ENCODE data around the gene DAO.

The DAO gene

GRCh38 chr12:108833757-108834472, 46.0 kb upstream of the DAO start:
- H3K79me1 ChIP-seq (ENCODE audit: low read length): peaks cover 2% of the 10 kb centered on the region
- WGBS (ENCODE audit: extremely low coverage, insufficient coverage, low lambda C conversion rate): no CpG with 5 or more reads among the region's 12 CpGs
- no peak overlapping the region for H4K5ac ChIP-seq (ENCODE audit: low read length)
- H2BK5ac ChIP-seq (ENCODE audit: low read length): no peak overlapping the region
- DNase-seq: no peak
- no peak overlapping the region for H3K4me3 ChIP-seq (ENCODE audit: low read length)
- no peak overlapping the region for H3K27ac ChIP-seq (ENCODE audit: low read depth, low read length)
- H3K9ac ChIP-seq (ENCODE audit: low read length): no peak overlapping the region
- no peaks in the 10 kb centered on the region for H3K79me2 ChIP-seq (ENCODE audit: control insufficient read depth, insufficient read depth, low read length)
- H3K18ac ChIP-seq (ENCODE audit: low read length): no peak overlapping the region
- H2AK5ac ChIP-seq (ENCODE audit: low read length): no peak overlapping the region
- peaks cover 2% of the 10 kb centered on the region for H3K4me1 ChIP-seq (ENCODE audit: control insufficient read depth, low read depth, low read length)
- H3K36me3 ChIP-seq (ENCODE audit: control insufficient read depth, insufficient read depth, low read length): no peaks in the 10 kb centered on the region
- no peak overlapping the region for H3K4ac ChIP-seq (ENCODE audit: low read depth, low read length)
- no peak overlapping the region for H2BK15ac ChIP-seq (replicated peaks; ENCODE audit: low read depth)
- no peak overlapping the region for H3K56ac ChIP-seq (ENCODE audit: low read length)
- H3K27me3 ChIP-seq (ENCODE audit: insufficient read depth, low read length, poor library complexity): no peaks in the 10 kb centered on the region
- no peak overlapping the region for H3K4me2 ChIP-seq (ENCODE audit: low read length)
- H3K23ac ChIP-seq (ENCODE audit: low read length): no peak overlapping the region
- no peak overlapping the region for H4K8ac ChIP-seq (ENCODE audit: low read depth, low read length)
- H2BK120ac ChIP-seq (ENCODE audit: low read depth, low read length): no peak overlapping the region

- Histone ChIP-seq H3K27ac (ENCODE audit: low read depth, low read length) (no peak overlapping the region), H2BK120ac (ENCODE audit: low read depth, low read length) (no peak overlapping the region), H3K36me3 (ENCODE audit: control insufficient read depth, insufficient read depth, low read length) (no peaks in the 10 kb centered on the region), H3K4me1 (ENCODE audit: control insufficient read depth, low read depth, low read length) (peaks cover 2% of the 10 kb centered on the region), H3K79me1 (ENCODE audit: low read length) (peaks cover 2% of the 10 kb centered on the region), H3K4me3 (ENCODE audit: low read length) (no peak overlapping the region), H2BK15ac (replicated peaks; ENCODE audit: low read depth) (no peak overlapping the region), H3K4me2 (ENCODE audit: low read length) (no peak overlapping the region), H2BK5ac (ENCODE audit: low read length) (no peak overlapping the region), H3K56ac (ENCODE audit: low read length) (no peak overlapping the region), H4K5ac (ENCODE audit: low read length) (no peak overlapping the region), H3K23ac (ENCODE audit: low read length) (no peak overlapping the region), H3K9ac (ENCODE audit: low read length) (no peak overlapping the region), H3K18ac (ENCODE audit: low read length) (no peak overlapping the region), H3K27me3 (ENCODE audit: insufficient read depth, low read length, poor library complexity) (no peaks in the 10 kb centered on the region), H4K8ac (ENCODE audit: low read depth, low read length) (no peak overlapping the region), H2AK5ac (ENCODE audit: low read length) (no peak overlapping the region), H3K79me2 (ENCODE audit: control insufficient read depth, insufficient read depth, low read length) (no peaks in the 10 kb centered on the region), H3K4ac (ENCODE audit: low read depth, low read length) (no peak overlapping the region)
- no peak for DNase-seq
- 100% methylated on average over 2 of the region's 7 CpGs for WGBS (ENCODE audit: extremely low coverage, insufficient coverage, low lambda C conversion rate)
Observed at GRCh38 chr12:108835860-108836634, 43.8 kb upstream of the DAO start.

GRCh38 chr12:108837239-108837638, 42.7 kb upstream of the DAO start:
- Histone ChIP-seq H3K4ac (ENCODE audit: low read depth, low read length) (no peak overlapping the region), H4K8ac (ENCODE audit: low read depth, low read length) (no peak overlapping the region), H4K5ac (ENCODE audit: low read length) (no peak overlapping the region), H3K79me2 (ENCODE audit: control insufficient read depth, insufficient read depth, low read length) (no peaks in the 10 kb centered on the region), H3K4me3 (ENCODE audit: low read length) (no peak overlapping the region), H3K79me1 (ENCODE audit: low read length) (peaks cover 2% of the 10 kb centered on the region), H3K4me1 (ENCODE audit: control insufficient read depth, low read depth, low read length) (peaks cover 2% of the 10 kb centered on the region), H3K23ac (ENCODE audit: low read length) (no peak overlapping the region), H3K36me3 (ENCODE audit: control insufficient read depth, insufficient read depth, low read length) (no peaks in the 10 kb centered on the region), H3K27ac (ENCODE audit: low read depth, low read length) (no peak overlapping the region), H3K4me2 (ENCODE audit: low read length) (no peak overlapping the region), H3K9ac (ENCODE audit: low read length) (no peak overlapping the region), H2BK15ac (replicated peaks; ENCODE audit: low read depth) (no peak overlapping the region), H3K27me3 (ENCODE audit: insufficient read depth, low read length, poor library complexity) (no peaks in the 10 kb centered on the region), H2AK5ac (ENCODE audit: low read length) (peak overlapping the region; percentile 52), H3K56ac (ENCODE audit: low read length) (peak overlapping the region; percentile 28), H2BK120ac (ENCODE audit: low read depth, low read length) (no peak overlapping the region), H2BK5ac (ENCODE audit: low read length) (no peak overlapping the region), H3K18ac (ENCODE audit: low read length) (no peak overlapping the region)
- DNase-seq: no peak
- 100% methylated on average over 3 of the region's 8 CpGs for WGBS (ENCODE audit: extremely low coverage, insufficient coverage, low lambda C conversion rate)

DNA sequence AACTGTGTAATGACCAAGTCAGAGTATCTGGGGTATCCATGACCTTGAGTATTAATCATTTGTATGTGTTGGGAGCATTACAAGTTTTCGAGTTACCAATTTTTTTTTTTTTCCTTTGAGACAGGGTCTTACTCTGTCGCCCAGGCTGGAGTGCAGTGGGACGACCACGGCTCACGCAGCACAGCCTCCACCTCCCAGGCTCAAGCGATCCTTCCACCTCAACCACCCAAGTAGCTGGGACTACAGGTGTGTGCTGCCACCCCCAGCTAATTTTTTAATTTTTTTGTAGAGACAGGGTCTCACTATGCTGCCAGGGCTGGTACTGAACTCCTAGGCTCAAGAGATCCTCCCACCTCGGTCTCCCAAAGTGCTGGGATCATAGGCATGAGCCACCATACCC, 42.2 kb upstream of the DAO start:
- Histone ChIP-seq H3K18ac (ENCODE audit: low read length) (peak overlapping the region; percentile 25), H3K27me3 (ENCODE audit: insufficient read depth, low read length, poor library complexity) (no peaks in the 10 kb centered on the region), H3K56ac (ENCODE audit: low read length) (no peak overlapping the region), H2AK5ac (ENCODE audit: low read length) (no peak overlapping the region), H3K79me1 (ENCODE audit: low read length) (peaks cover 2% of the 10 kb centered on the region), H2BK5ac (ENCODE audit: low read length) (no peak overlapping the region), H3K27ac (ENCODE audit: low read depth, low read length) (no peak overlapping the region), H4K8ac (ENCODE audit: low read depth, low read length) (no peak overlapping the region), H4K5ac (ENCODE audit: low read length) (no peak overlapping the region), H3K4me2 (ENCODE audit: low read length) (no peak overlapping the region), H3K4me3 (ENCODE audit: low read length) (no peak overlapping the region), H3K4ac (ENCODE audit: low read depth, low read length) (peak overlapping the region; percentile 60), H3K23ac (ENCODE audit: low read length) (no peak overlapping the region), H3K36me3 (ENCODE audit: control insufficient read depth, insufficient read depth, low read length) (no peaks in the 10 kb centered on the region), H3K79me2 (ENCODE audit: control insufficient read depth, insufficient read depth, low read length) (no peaks in the 10 kb centered on the region), H3K4me1 (ENCODE audit: control insufficient read depth, low read depth, low read length) (peaks cover 2% of the 10 kb centered on the region), H2BK120ac (ENCODE audit: low read depth, low read length) (no peak overlapping the region), H3K9ac (ENCODE audit: low read length) (no peak overlapping the region), H2BK15ac (replicated peaks; ENCODE audit: low read depth) (no peak overlapping the region)
- WGBS (ENCODE audit: extremely low coverage, insufficient coverage, low lambda C conversion rate): no CpG with 5 or more reads among the region's 7 CpGs
- no peak for DNase-seq

GRCh38 chr12:108838194-108839017, 41.5 kb upstream of the DAO start:
- no peak overlapping the region for H3K9ac ChIP-seq (ENCODE audit: low read length)
- peak overlapping the region; percentile 51 for H3K27ac ChIP-seq (ENCODE audit: low read depth, low read length)
- H3K4ac ChIP-seq (ENCODE audit: low read depth, low read length): no peak overlapping the region
- no peak overlapping the region for H3K23ac ChIP-seq (ENCODE audit: low read length)
- H3K4me1 ChIP-seq (ENCODE audit: control insufficient read depth, low read depth, low read length): peaks cover 2% of the 10 kb centered on the region
- H3K79me1 ChIP-seq (ENCODE audit: low read length): peaks cover 2% of the 10 kb centered on the region
- no peaks in the 10 kb centered on the region for H3K36me3 ChIP-seq (ENCODE audit: control insufficient read depth, insufficient read depth, low read length)
- no CpG with 5 or more reads among the region's 14 CpGs for WGBS (ENCODE audit: extremely low coverage, insufficient coverage, low lambda C conversion rate)
- H3K4me2 ChIP-seq (ENCODE audit: low read length): no peak overlapping the region
- H3K27me3 ChIP-seq (ENCODE audit: insufficient read depth, low read length, poor library complexity): no peaks in the 10 kb centered on the region
- H2BK5ac ChIP-seq (ENCODE audit: low read length): peak overlapping the region; percentile 30
- peak; percentile 98 for DNase-seq
- H2BK120ac ChIP-seq (ENCODE audit: low read depth, low read length): no peak overlapping the region
- H4K5ac ChIP-seq (ENCODE audit: low read length): no peak overlapping the region
- no peak overlapping the region for H3K4me3 ChIP-seq (ENCODE audit: low read length)
- peak overlapping the region; percentile 43 for H3K18ac ChIP-seq (ENCODE audit: low read length)
- no peak overlapping the region for H2AK5ac ChIP-seq (ENCODE audit: low read length)
- no peaks in the 10 kb centered on the region for H3K79me2 ChIP-seq (ENCODE audit: control insufficient read depth, insufficient read depth, low read length)
- H2BK15ac ChIP-seq (replicated peaks; ENCODE audit: low read depth): no peak overlapping the region
- no peak overlapping the region for H4K8ac ChIP-seq (ENCODE audit: low read depth, low read length)
- peak overlapping the region; percentile 45 for H3K56ac ChIP-seq (ENCODE audit: low read length)
